Fibroblast of lung (primary cell): ENCODE results near the gene MAJIN. TPM values are rescaled to one million over a fixed set of nuclear protein-coding genes. Genes with fewer than 3 reads are reported as not detected.

Experiments used
- DNase-seq, 2 donors: peaks; one replicate each; pipeline versions ENCODE4 v3.0.0 to v3.0.0-alpha.2; 2010; ENCODE audit warnings: low read depth in 2 of 2
- H2AFZ ChIP-seq: 2 replicates; pipeline ENCODE4 v1.5.1; 2012; ENCODE audit warnings: low read length, control low read depth, inconsistent platforms
- H3K27ac ChIP-seq: 2 replicates; pipeline ENCODE4 v1.5.1; 2011; ENCODE audit warnings: low read length, control low read depth; ENCODE audit not compliant: insufficient read depth
- H3K27me3 ChIP-seq: 2 replicates; pipeline ENCODE4 v1.5.1; 2011; ENCODE audit warnings: mild to moderate bottlenecking, low read length; ENCODE audit not compliant: control insufficient read depth, insufficient read depth
- H3K36me3 ChIP-seq: 2 replicates; pipeline ENCODE4 v1.5.1; 2011; ENCODE audit warnings: low read length; ENCODE audit not compliant: control insufficient read depth, insufficient read depth
- H3K4me1 ChIP-seq: 2 replicates; pipeline ENCODE4 v1.5.1; 2011; ENCODE audit warnings: low read length; ENCODE audit not compliant: control insufficient read depth, insufficient read depth; ENCODE audit errors: extremely low read depth
- H3K4me2 ChIP-seq: 2 replicates; pipeline ENCODE4 v1.5.1; 2011; ENCODE audit warnings: low read length, control low read depth; ENCODE audit not compliant: insufficient read depth; ENCODE audit errors: extremely low read depth
- H3K4me3 ChIP-seq, 4 experiments: fragments of 200-600 bp in 1 of 4; sonication (generic) in 1 of 4; replicated peaks in 1 of 4; 2 replicates each; pipeline ENCODE4 v1.5.1; 2011 to 2016; ENCODE audit warnings: low read length in 4 of 4, low read depth in 3 of 4, mild to moderate bottlenecking in 3 of 4, control low read depth in 2 of 4, inconsistent platforms in 1 of 4, mixed read lengths in 1 of 4; ENCODE audit not compliant: insufficient read depth in 1 of 4; ENCODE audit errors: control extremely low read depth in 1 of 4
- H3K79me2 ChIP-seq: 2 replicates; pipeline ENCODE4 v1.5.1; 2012; ENCODE audit warnings: mild to moderate bottlenecking, low read length, inconsistent platforms; ENCODE audit not compliant: control insufficient read depth, insufficient read depth
- H3K9ac ChIP-seq: 2 replicates; pipeline ENCODE4 v1.5.1; 2011; ENCODE audit warnings: mild to moderate bottlenecking, low read length, control low read depth; ENCODE audit not compliant: insufficient read depth
- H3K9me3 ChIP-seq: 2 replicates; pipeline ENCODE4 v1.5.1; 2012; ENCODE audit warnings: low read depth, low read length; ENCODE audit not compliant: control insufficient read depth, insufficient read depth
- H4K20me1 ChIP-seq: 2 replicates; pipeline ENCODE4 v1.5.1; 2011; ENCODE audit warnings: low read length; ENCODE audit not compliant: control insufficient read depth, insufficient read depth; ENCODE audit errors: extremely low read depth
- EZH2 ChIP-seq: IDR thresholded peaks from 2 replicates; pipeline ENCODE4 v1.5.1; 2012; ENCODE audit warnings: low read length, control low read depth, mild to moderate bottlenecking; ENCODE audit errors: missing control alignments
- polyA plus RNA-seq, 2 donors: library from polyadenylated mRNA; depleted of rRNA in 1 of 2; stranded (reverse) in 1 of 2; unstranded in 1 of 2; fragments of >200 nt; gene quantifications; 2 replicates each; pipeline ENCODE4 v1.2.1, GENCODE V29; 2011 to 2012; ENCODE audit warnings: missing spikeins in 1 of 2
- total RNA-seq: library from RNA; depleted of rRNA; stranded (reverse); fragments of >200 nt; gene quantifications from 2 replicates; pipeline ENCODE4 v1.2.1, GENCODE V29; 2014
- TF ChIP-seq, protein P1 (sequence below), 2 donors: IDR thresholded peaks in 1 of 2; conservative IDR thresholded peaks in 1 of 2; 1 replicate in 1 of 2; 2 replicates in 1 of 2; pipeline ENCODE4 v1.5.1; 2011 to 2012; ENCODE audit warnings: low read length in 2 of 2, control low read depth in 1 of 2, inconsistent platforms in 1 of 2, low read depth in 1 of 2, mild to moderate bottlenecking in 1 of 2

MAJIN gene
- total and polyA plus RNA-seq, 2 donors (not counting 1 experiment from before 2014, with no cell fraction given): not detected

DNA sequence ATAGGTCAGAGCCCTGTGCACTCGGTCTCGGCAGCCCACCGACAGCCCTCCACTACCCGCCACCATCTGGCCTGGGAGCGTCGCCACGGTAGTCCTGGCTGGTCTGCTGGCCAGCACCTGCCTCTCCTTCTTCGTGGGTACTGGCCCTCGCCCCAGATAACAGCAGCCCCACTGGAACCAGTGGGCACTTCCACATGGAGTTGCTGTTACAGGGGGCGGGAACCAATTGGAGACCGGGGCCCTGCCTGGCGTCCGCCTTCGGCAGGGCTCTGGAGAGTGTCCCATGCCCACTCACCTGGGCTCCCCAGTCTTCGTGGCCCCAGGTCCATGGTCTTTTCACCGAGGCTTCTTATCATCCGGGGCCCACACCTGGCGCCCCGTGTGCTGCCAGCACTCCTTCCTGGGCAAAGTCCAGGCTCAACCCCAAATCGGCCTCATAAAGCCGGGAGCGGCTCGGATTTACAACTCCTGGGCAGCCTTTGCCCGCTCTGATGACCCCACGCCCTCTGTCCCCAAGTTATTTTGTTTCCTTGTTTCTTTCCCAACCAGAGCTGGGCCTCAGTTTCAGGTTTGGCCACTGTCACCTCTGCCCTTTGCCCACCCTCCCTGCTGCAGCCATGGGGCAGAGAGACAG is 80.6 kb downstream of the MAJIN start:
- H3K9ac ChIP-seq: no peak overlapping the region
- no peak overlapping the region for H3K27ac ChIP-seq
- no peak overlapping the region for H2AFZ ChIP-seq
- TF ChIP-seq EZH2: no peak
- TF ChIP-seq, protein P1, sequence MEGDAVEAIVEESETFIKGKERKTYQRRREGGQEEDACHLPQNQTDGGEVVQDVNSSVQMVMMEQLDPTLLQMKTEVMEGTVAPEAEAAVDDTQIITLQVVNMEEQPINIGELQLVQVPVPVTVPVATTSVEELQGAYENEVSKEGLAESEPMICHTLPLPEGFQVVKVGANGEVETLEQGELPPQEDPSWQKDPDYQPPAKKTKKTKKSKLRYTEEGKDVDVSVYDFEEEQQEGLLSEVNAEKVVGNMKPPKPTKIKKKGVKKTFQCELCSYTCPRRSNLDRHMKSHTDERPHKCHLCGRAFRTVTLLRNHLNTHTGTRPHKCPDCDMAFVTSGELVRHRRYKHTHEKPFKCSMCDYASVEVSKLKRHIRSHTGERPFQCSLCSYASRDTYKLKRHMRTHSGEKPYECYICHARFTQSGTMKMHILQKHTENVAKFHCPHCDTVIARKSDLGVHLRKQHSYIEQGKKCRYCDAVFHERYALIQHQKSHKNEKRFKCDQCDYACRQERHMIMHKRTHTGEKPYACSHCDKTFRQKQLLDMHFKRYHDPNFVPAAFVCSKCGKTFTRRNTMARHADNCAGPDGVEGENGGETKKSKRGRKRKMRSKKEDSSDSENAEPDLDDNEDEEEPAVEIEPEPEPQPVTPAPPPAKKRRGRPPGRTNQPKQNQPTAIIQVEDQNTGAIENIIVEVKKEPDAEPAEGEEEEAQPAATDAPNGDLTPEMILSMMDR (conservative IDR thresholded peaks at IDR 0.05 in 1 of 2, IDR thresholded peaks at IDR 0.05 in 1 of 2; ENCODE audit: low read depth in 1 of 2, low read length in 2 of 2): no peak
- DNase-seq: no peak
- peaks cover 2% of the 10 kb centered on the region for H3K36me3 ChIP-seq
- no peak overlapping the region for H3K4me2 ChIP-seq
- H3K79me2 ChIP-seq: no peaks in the 10 kb centered on the region
- no peaks in the 10 kb centered on the region for H3K9me3 ChIP-seq
- no peak overlapping the region for H3K4me3 ChIP-seq
- H4K20me1 ChIP-seq: no peaks in the 10 kb centered on the region
- no peaks in the 10 kb centered on the region for H3K27me3 ChIP-seq
- peaks cover 3% of the 10 kb centered on the region for H3K4me1 ChIP-seq

DNA sequence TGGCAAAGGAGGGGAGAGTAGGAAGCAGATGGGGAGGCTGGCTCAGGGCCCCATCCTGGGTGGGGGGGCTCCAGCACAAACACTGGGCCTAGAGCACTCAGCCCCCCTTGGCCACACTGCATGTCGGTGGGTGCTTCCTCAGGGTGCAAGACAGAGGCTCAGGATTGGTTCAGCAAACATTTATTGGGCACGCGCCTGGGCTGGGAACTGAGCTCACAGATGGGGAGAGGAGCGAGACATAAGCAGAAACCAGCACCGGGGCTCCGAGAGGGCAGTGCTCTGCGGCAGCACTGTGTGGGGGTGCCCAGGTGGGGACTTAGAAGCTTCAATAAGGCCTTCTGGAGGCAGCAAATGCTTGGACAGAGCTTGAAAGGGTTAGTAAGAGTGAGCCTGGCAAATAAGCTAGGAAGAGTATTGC is 81.4 kb downstream of the MAJIN start:
- TF ChIP-seq, protein P1 (conservative IDR thresholded peaks at IDR 0.05 in 1 of 2, IDR thresholded peaks at IDR 0.05 in 1 of 2; ENCODE audit: low read depth in 1 of 2, low read length in 2 of 2): no peak
- no peak for TF ChIP-seq EZH2

DNA sequence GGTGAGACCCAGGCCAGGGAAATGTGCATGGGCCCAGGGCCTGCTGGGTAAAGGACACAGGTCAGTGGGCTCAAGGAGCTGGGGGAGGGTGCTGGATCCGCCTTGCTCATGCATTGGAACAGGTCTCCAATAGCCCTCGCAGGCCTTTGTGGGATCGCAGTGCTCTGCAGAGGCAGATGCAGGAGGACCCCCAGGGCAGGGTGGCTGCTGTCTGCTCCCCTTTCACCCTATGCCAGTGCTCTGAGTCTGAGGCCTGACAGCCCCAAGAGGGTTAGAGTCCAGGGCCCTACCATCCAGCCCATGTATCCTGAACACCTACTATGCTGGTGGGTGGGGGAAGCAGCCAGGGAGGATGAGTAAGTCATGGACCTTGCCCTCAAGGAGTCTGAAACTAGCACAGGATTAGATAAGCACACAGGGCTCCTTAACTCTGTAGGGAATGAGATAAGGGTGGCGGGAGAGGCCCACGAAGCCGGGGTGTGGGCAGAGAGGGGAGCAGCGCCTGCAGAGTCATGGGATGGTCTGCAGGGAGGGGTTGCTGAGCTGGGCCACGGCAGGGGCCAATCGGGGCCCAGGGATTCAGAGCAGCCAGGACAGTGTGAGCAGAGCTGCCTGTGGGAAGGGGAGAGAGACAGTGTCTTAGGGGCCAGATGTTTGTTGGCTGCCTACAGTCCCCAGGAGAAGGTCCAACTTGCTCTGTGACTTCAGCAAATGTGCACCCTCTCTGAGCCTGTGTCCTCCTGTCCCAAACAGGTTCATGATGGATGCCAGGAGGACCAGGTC is 83.0 kb downstream of the MAJIN start:
- no peaks in the 10 kb centered on the region for H3K36me3 ChIP-seq
- peaks cover 3% of the 10 kb centered on the region for H3K4me1 ChIP-seq
- no peak overlapping the region for H3K9ac ChIP-seq
- no peak overlapping the region for H3K27ac ChIP-seq
- no peak for TF ChIP-seq EZH2
- no peak overlapping the region for H2AFZ ChIP-seq
- no peaks in the 10 kb centered on the region for H3K27me3 ChIP-seq
- no peaks in the 10 kb centered on the region for H3K9me3 ChIP-seq
- H3K79me2 ChIP-seq: no peaks in the 10 kb centered on the region
- peak in 1 of 2 donors; percentile 21 for DNase-seq
- H3K4me2 ChIP-seq: no peak overlapping the region
- no peak overlapping the region for H3K4me3 ChIP-seq
- H4K20me1 ChIP-seq: no peaks in the 10 kb centered on the region

More for the DNA sequence above, 81.4 kb downstream of the MAJIN start:
- Histone ChIP-seq H4K20me1 (no peaks in the 10 kb centered on the region), H3K9ac (no peak overlapping the region), H3K9me3 (no peaks in the 10 kb centered on the region), H3K27ac (no peak overlapping the region), H3K4me2 (no peak overlapping the region), H3K36me3 (peaks cover 2% of the 10 kb centered on the region), H3K4me1 (peaks cover 3% of the 10 kb centered on the region), H3K4me3 (no peak overlapping the region), H3K27me3 (no peaks in the 10 kb centered on the region), H2AFZ (no peak overlapping the region), H3K79me2 (no peaks in the 10 kb centered on the region)
- no peak for DNase-seq
